HepG2 (cell line): Measurements from ENCODE around the gene URB1. TPM values are rescaled to one million over a fixed set of nuclear protein-coding genes. Genes with fewer than 3 reads are reported as not detected.

ENCODE experiments used
- ATF6 ChIP-seq: sonication (generic); formaldehyde crosslinking; conservative IDR thresholded peaks from 2 replicates; pipeline ENCODE4 v1.4.0; 2020; ENCODE audit warnings: missing genetic modification reagents
- CBFB ChIP-seq: sonication (generic); formaldehyde crosslinking; IDR thresholded peaks from 2 replicates; pipeline ENCODE4 v1.4.0; 2020; ENCODE audit warnings: missing genetic modification reagents
- CEBPB ChIP-seq: IDR thresholded peaks from 2 replicates; pipeline ENCODE4 v1.6.1; 2011; ENCODE audit warnings: low read depth, low read length, improper control_type of control experiment, borderline replicate concordance
- GABPA ChIP-seq, 2 experiments: IDR thresholded peaks; 2 replicates each; pipeline ENCODE4 v1.6.1; 2011 to 2016; ENCODE audit warnings: low read depth in 2 of 2, low read length in 1 of 2, missing biosample characterization in 1 of 2, missing genetic modification characterization in 1 of 2
- NFIC ChIP-seq: IDR thresholded peaks from 2 replicates; pipeline ENCODE4 v1.6.1; 2012; ENCODE audit warnings: mild to moderate bottlenecking, low read length, inconsistent platforms
- POLR2AphosphoS5 ChIP-seq: IDR thresholded peaks from 2 replicates; pipeline ENCODE4 v1.6.1; 2012; ENCODE audit warnings: low read depth, low read length
- STAG1 ChIP-seq: sonication (generic); formaldehyde crosslinking; IDR thresholded peaks from 2 replicates; pipeline ENCODE4 v1.4.0; 2020; ENCODE audit warnings: missing genetic modification reagents
- TBX3 ChIP-seq: fragments of 450-650 bp; IDR thresholded peaks from 2 replicates; pipeline ENCODE4 v1.6.1; 2017; ENCODE audit warnings: antibody characterized with exemption, mild to moderate bottlenecking, inconsistent platforms, borderline replicate concordance
- ZNF251 ChIP-seq: sonication (generic); formaldehyde crosslinking; IDR thresholded peaks from 2 replicates; pipeline ENCODE4 v1.9.0; 2021; ENCODE audit warnings: mild to moderate bottlenecking, missing genetic modification reagents
- ZNF343 ChIP-seq: sonication (generic); formaldehyde crosslinking; IDR thresholded peaks from 2 replicates; pipeline ENCODE4 v1.4.0; 2020; ENCODE audit warnings: mild to moderate bottlenecking, missing genetic modification reagents
- ZNF44 ChIP-seq: sonication (generic); formaldehyde crosslinking; IDR thresholded peaks from 2 replicates; pipeline ENCODE4 v1.5.1; 2020; ENCODE audit warnings: mild to moderate bottlenecking, missing genetic modification reagents
- ZNF501 ChIP-seq: sonication (generic); formaldehyde crosslinking; IDR thresholded peaks from 2 replicates; pipeline ENCODE4 v1.5.1; 2020; ENCODE audit warnings: mild to moderate bottlenecking, moderate library complexity, missing genetic modification reagents
- ZNF512B ChIP-seq: sonication (generic); formaldehyde crosslinking; IDR thresholded peaks from 2 replicates; pipeline ENCODE4 v1.5.1; 2020; ENCODE audit warnings: missing genetic modification reagents, mild to moderate bottlenecking, borderline replicate concordance
- ZNF567 ChIP-seq: sonication (generic); formaldehyde crosslinking; IDR thresholded peaks from 2 replicates; pipeline ENCODE4 v1.8.1; 2023; ENCODE audit warnings: mild to moderate bottlenecking, missing genetic modification reagents, borderline replicate concordance
- ZNF740 ChIP-seq: sonication (generic); formaldehyde crosslinking; IDR thresholded peaks from 2 replicates; pipeline ENCODE4 v1.4.0; 2020; ENCODE audit warnings: missing genetic modification reagents
- ZNF883 ChIP-seq: sonication (generic); formaldehyde crosslinking; IDR thresholded peaks from 2 replicates; pipeline ENCODE4 v1.5.1; 2020; ENCODE audit warnings: mild to moderate bottlenecking, missing genetic modification reagents; ENCODE audit errors: not compliant biosample characterization
- polyA plus RNA-seq, 8 experiments: library from polyadenylated mRNA; depleted of rRNA in 3 of 8; stranded (reverse) in 7 of 8; unstranded in 1 of 8; fragments of >200 nt; fragmentation: Illumina TruSeq in 4 of 8; extraction: Trizol in 4 of 8; gene quantifications; 2 replicates each; pipeline versions ENCODE4 v1.2.1 to v1.2.3, GENCODE V29; 2011 to 2016; ENCODE audit warnings: low read depth in 4 of 8, missing spikeins in 1 of 8, mixed read lengths in 1 of 8; ENCODE audit not compliant: insufficient read depth in 1 of 8
- total RNA-seq, 5 experiments: library from RNA; depleted of rRNA; stranded (reverse); fragments of >200 nt; fragmentation: Illumina TruSeq; extraction: Trizol; gene quantifications; 2 replicates each; pipeline ENCODE4 v1.2.3, GENCODE V29; 2016; ENCODE audit warnings: low read depth in 1 of 5
- TF ChIP-seq, protein P1 (sequence below): sonication (generic); formaldehyde crosslinking; IDR thresholded peaks from 2 replicates; pipeline ENCODE4 v1.4.0; 2020; ENCODE audit warnings: missing genetic modification reagents, borderline replicate concordance
- TF ChIP-seq, protein P2 (sequence below): sonication (generic); formaldehyde crosslinking; IDR thresholded peaks from 2 replicates; pipeline ENCODE4 v1.4.0; 2020; ENCODE audit warnings: missing genetic modification reagents, mild to moderate bottlenecking, borderline replicate concordance

URB1 gene
- total and polyA plus RNA-seq, 2 of the 13 experiments (the other 11 are each of a cell fraction or from before 2014, with no cell fraction given) = 4.5 to 16.7 TPM

- no peak for TF ChIP-seq ZNF512B (CRISPR knock-in tag)
- TF ChIP-seq, protein P1, sequence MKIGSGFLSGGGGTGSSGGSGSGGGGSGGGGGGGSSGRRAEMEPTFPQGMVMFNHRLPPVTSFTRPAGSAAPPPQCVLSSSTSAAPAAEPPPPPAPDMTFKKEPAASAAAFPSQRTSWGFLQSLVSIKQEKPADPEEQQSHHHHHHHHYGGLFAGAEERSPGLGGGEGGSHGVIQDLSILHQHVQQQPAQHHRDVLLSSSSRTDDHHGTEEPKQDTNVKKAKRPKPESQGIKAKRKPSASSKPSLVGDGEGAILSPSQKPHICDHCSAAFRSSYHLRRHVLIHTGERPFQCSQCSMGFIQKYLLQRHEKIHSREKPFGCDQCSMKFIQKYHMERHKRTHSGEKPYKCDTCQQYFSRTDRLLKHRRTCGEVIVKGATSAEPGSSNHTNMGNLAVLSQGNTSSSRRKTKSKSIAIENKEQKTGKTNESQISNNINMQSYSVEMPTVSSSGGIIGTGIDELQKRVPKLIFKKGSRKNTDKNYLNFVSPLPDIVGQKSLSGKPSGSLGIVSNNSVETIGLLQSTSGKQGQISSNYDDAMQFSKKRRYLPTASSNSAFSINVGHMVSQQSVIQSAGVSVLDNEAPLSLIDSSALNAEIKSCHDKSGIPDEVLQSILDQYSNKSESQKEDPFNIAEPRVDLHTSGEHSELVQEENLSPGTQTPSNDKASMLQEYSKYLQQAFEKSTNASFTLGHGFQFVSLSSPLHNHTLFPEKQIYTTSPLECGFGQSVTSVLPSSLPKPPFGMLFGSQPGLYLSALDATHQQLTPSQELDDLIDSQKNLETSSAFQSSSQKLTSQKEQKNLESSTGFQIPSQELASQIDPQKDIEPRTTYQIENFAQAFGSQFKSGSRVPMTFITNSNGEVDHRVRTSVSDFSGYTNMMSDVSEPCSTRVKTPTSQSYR (CRISPR knock-in tag) = no peak
- no peak for TF ChIP-seq TBX3
- no peak for TF ChIP-seq ZNF501 (CRISPR knock-in tag)
- peak; percentile 14; the same call in 1 of the 2 replicates for TF ChIP-seq STAG1 (CRISPR knock-in tag)
- no peak for TF ChIP-seq ZNF343 (CRISPR knock-in tag)
- no peak for TF ChIP-seq ZNF567 (CRISPR knock-in tag)
- TF ChIP-seq GABPA (IDR thresholded peaks at IDR 0.05; ENCODE audit: low read depth, low read length) = no peak
- TF ChIP-seq GABPA (CRISPR knock-in tag; IDR thresholded peaks at IDR 0.05; ENCODE audit: low read depth) = no peak
- TF ChIP-seq ZNF740 = peak; percentile 93
- no peak for TF ChIP-seq ZNF251 (CRISPR knock-in tag)
- no peak for TF ChIP-seq ATF6 (CRISPR knock-in tag)
- TF ChIP-seq CBFB (CRISPR knock-in tag) = no peak
- TF ChIP-seq NFIC = no peak
- TF ChIP-seq ZNF44 (CRISPR knock-in tag) = no peak
- TF ChIP-seq, protein P2, sequence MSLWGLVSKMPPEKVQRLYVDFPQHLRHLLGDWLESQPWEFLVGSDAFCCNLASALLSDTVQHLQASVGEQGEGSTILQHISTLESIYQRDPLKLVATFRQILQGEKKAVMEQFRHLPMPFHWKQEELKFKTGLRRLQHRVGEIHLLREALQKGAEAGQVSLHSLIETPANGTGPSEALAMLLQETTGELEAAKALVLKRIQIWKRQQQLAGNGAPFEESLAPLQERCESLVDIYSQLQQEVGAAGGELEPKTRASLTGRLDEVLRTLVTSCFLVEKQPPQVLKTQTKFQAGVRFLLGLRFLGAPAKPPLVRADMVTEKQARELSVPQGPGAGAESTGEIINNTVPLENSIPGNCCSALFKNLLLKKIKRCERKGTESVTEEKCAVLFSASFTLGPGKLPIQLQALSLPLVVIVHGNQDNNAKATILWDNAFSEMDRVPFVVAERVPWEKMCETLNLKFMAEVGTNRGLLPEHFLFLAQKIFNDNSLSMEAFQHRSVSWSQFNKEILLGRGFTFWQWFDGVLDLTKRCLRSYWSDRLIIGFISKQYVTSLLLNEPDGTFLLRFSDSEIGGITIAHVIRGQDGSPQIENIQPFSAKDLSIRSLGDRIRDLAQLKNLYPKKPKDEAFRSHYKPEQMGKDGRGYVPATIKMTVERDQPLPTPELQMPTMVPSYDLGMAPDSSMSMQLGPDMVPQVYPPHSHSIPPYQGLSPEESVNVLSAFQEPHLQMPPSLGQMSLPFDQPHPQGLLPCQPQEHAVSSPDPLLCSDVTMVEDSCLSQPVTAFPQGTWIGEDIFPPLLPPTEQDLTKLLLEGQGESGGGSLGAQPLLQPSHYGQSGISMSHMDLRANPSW (CRISPR knock-in tag) = no peak
- no peak for TF ChIP-seq POLR2AphosphoS5
- no peak for TF ChIP-seq ZNF883 (CRISPR knock-in tag)
- TF ChIP-seq CEBPB = no peak
These were observed 86.6 kb downstream of the URB1 start (continued) for GRCh38 chr21:32306021-32306780.
